B cell (primary cell): Measurements from ENCODE around the gene FZR1. TPM values are rescaled to one million over a fixed set of nuclear protein-coding genes. Genes with fewer than 3 reads are reported as not detected.

Experiments used
- ATAC-seq: fragments of 200-7000 bp; cut with Tn5 transposase; one replicate; pipeline ENCODE4 v1.10.0; 2021; ENCODE audit warnings: low read depth, mild to moderate bottlenecking, moderate number of reproducible peaks, moderate library complexity
- CTCF ChIA-PET: fragments of 350-600 bp; sonication (Branson Sonifier 250); formaldehyde crosslinking; loops from one replicate; lab custom pipeline; 2021; ENCODE audit warnings: antibody characterized with exemption, inconsistent platforms; lab: Charles Lee
- POLR2A ChIA-PET: fragments of 350-600 bp; sonication (Branson Sonifier 250); formaldehyde crosslinking; loops from one replicate; lab custom pipeline; 2021; ENCODE audit warnings: antibody characterized with exemption; lab: Charles Lee
- DNase-seq: peaks from one replicate; pipeline ENCODE4 v3.0.0; 2013
- H2AFZ ChIP-seq: 2 replicates; pipeline ENCODE4 v1.6.1; 2012; ENCODE audit warnings: mild to moderate bottlenecking, low read depth, low read length; ENCODE audit not compliant: insufficient read depth, poor library complexity, severe bottlenecking
- H3K27ac ChIP-seq, 2 donors: 1 replicate in 1 of 2; 2 replicates in 1 of 2; pipeline ENCODE4 v1.5.1; 2012 to 2013; ENCODE audit warnings: low read length in 2 of 2, mild to moderate bottlenecking in 2 of 2, moderate library complexity in 1 of 2
- H3K27me3 ChIP-seq, 4 experiments: fragments of 200-600 bp in 1 of 4; sonication (generic) in 1 of 4; replicated peaks in 1 of 4; 1 replicate in 2 of 4; 2 replicates in 2 of 4; pipeline versions ENCODE4 v1.6.1 to v1.7.0; 2013 to 2016; ENCODE audit warnings: low read length in 3 of 4, mild to moderate bottlenecking in 2 of 4, mixed read lengths in 1 of 4, moderate library complexity in 1 of 4; ENCODE audit not compliant: insufficient read depth in 4 of 4, control insufficient read depth in 3 of 4; ENCODE audit errors: control extremely low read depth in 1 of 4
- H3K36me3 ChIP-seq, 2 experiments: replicated peaks in 1 of 2; 1 replicate in 1 of 2; 2 replicates in 1 of 2; pipeline versions ENCODE4 v1.6.1 to v1.7.1; 2013; ENCODE audit warnings: low read length in 1 of 2; ENCODE audit not compliant: insufficient read depth in 2 of 2, control insufficient read depth in 1 of 2; ENCODE audit errors: control extremely low read depth in 1 of 2, extremely low read depth in 1 of 2
- H3K4me1 ChIP-seq, 2 donors: fragments of 200-600 bp in 1 of 2; sonication (generic) in 1 of 2; 1 replicate in 1 of 2; 2 replicates in 1 of 2; pipeline versions ENCODE4 v1.5.1 to v1.6.1; 2013 to 2017; ENCODE audit warnings: low read length in 2 of 2; ENCODE audit not compliant: control insufficient read depth in 2 of 2, insufficient read depth in 2 of 2
- H3K4me2 ChIP-seq: replicated peaks from 2 replicates; pipeline ENCODE3; 2012; ENCODE audit warnings: mild to moderate bottlenecking, low read depth, low read length; ENCODE audit not compliant: poor library complexity, severe bottlenecking
- H3K4me3 ChIP-seq, 5 experiments: fragments of 200-600 bp in 1 of 5; sonication (generic) in 1 of 5; 1 replicate in 3 of 5; 2 replicates in 2 of 5; pipeline versions ENCODE4 v1.5.1 to v1.7.0; 2011 to 2016; ENCODE audit warnings: low read length in 4 of 5, mild to moderate bottlenecking in 4 of 5, low read depth in 2 of 5, control low read depth in 1 of 5, moderate library complexity in 1 of 5; ENCODE audit not compliant: insufficient read depth in 1 of 5; ENCODE audit errors: control extremely low read depth in 1 of 5, extremely low read depth in 1 of 5
- H3K79me2 ChIP-seq: fragments of 200-600 bp; sonication (generic); one replicate; pipeline ENCODE4 v1.6.0; 2016; ENCODE audit warnings: low read length; ENCODE audit not compliant: control insufficient read depth, insufficient read depth
- H3K9ac ChIP-seq: fragments of 200-600 bp; sonication (generic); 2 replicates; pipeline ENCODE4 v1.6.1; 2017; ENCODE audit warnings: mild to moderate bottlenecking, low read length, moderate library complexity
- H3K9me3 ChIP-seq, 3 donors: one replicate each; pipeline versions ENCODE4 v1.6.1 to v1.7.1; 2013; ENCODE audit warnings: low read length in 2 of 3; ENCODE audit not compliant: control insufficient read depth in 2 of 3, insufficient read depth in 1 of 3; ENCODE audit errors: control extremely low read depth in 1 of 3
- H4K20me1 ChIP-seq: 2 replicates; pipeline ENCODE4 v1.6.0; 2012; ENCODE audit warnings: mild to moderate bottlenecking, low read length; ENCODE audit not compliant: insufficient read depth, control insufficient read depth, poor library complexity, severe bottlenecking
- H3K27ac Mint-ChIP-seq: one replicate; pipeline ENCODE4 v1.8.0; 2021; ENCODE audit warnings: mixed read lengths
- H3K27me3 Mint-ChIP-seq: one replicate; pipeline ENCODE4 v1.8.0; 2021; ENCODE audit warnings: mixed read lengths
- H3K4me1 Mint-ChIP-seq: one replicate; pipeline ENCODE4 v1.8.0; 2021; ENCODE audit warnings: mixed read lengths
- H3K4me3 Mint-ChIP-seq: one replicate; pipeline ENCODE4 v1.8.0; 2021; ENCODE audit warnings: mixed read lengths
- H3K9me3 Mint-ChIP-seq: one replicate; pipeline ENCODE4 v1.8.0; 2022; ENCODE audit warnings: mixed read lengths; ENCODE audit not compliant: insufficient read depth
- EZH2 ChIP-seq: IDR thresholded peaks from 2 replicates; pipeline ENCODE4 v1.6.1; 2012; ENCODE audit warnings: borderline replicate concordance, low read depth, mild to moderate bottlenecking, moderate library complexity, low read length; ENCODE audit not compliant: insufficient read depth, poor library complexity, severe bottlenecking
- WGBS: methylation state at CpG from one replicate; pipeline ENCODE4 v1.1.5; 2013; ENCODE audit warnings: missing lambda C conversion rate; ENCODE audit not compliant: insufficient coverage; 5-methylcytosine and 5-hydroxymethylcytosine counted together
- intact Hi-C: fragments of 100-400 bp; cut with micrococcal nuclease; formaldehyde crosslinking; loops from one replicate; pipeline ENCODE4 v1.10.0; 2022
- polyA plus RNA-seq: library from polyadenylated mRNA; depleted of rRNA; stranded (reverse); fragments of >200 nt; gene quantifications from 2 replicates; pipeline ENCODE4 v1.2.3, GENCODE V29; 2012
- total RNA-seq, 2 donors: library from RNA; stranded (reverse); fragments of 120-200 nt in 1 of 2; gene quantifications; 1 replicate in 1 of 2; 2 replicates in 1 of 2; pipeline versions ENCODE4 v1.2.3 to v1.2.4, GENCODE V29; 2013 to 2022
- TF ChIP-seq, protein P1 (sequence below): fragments of 200-600 bp; IDR thresholded peaks from one replicate; pipeline ENCODE4 v1.8.0; 2022; ENCODE audit warnings: antibody characterized with exemption, mild to moderate bottlenecking

The FZR1 gene
- total and polyA plus RNA-seq, 2 donors (not counting 1 experiment from before 2014, with no cell fraction given): 83.5 to 96.1 TPM

DNA sequence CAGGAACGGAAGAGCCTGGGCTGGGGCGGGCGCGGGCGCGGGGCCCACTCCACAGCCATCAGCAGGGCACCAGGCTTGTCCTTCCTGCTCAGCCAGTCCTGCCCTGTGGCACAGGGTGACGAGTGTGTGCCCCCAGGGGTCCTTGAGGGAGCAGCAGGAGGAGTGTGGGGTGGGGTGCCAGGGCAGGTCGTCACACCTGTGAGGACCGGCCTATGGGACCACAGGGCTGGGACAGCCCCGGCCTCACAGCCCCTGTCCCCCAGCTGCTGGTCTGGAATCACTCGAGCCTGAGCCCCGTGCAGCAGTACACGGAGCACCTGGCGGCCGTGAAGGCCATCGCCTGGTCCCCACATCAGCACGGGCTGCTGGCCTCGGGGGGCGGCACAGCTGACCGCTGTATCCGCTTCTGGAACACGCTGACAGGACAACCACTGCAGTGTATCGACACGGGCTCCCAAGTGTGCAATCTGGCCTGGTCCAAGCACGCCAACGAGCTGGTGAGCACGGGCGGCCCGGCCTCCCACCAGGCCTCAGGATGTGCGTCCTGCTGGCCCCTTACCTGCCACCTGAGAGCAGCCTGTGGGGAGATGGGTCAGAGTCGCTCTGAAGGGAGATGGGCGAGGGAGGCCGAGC, 26.2 kb downstream of the FZR1 start:
- H3K27me3 ChIP-seq: no peaks in the 10 kb centered on the region
- Mint-ChIP-seq H3K27ac (no peak overlapping the region), H3K4me3 (no peak overlapping the region), H3K4me1 (no peaks in the 10 kb centered on the region), H3K27me3 (no peaks in the 10 kb centered on the region), H3K9me3 (no peaks in the 10 kb centered on the region)
- no peak overlapping the region for H3K27ac ChIP-seq
- H2AFZ ChIP-seq: no peak overlapping the region
- no peaks in the 10 kb centered on the region for H3K9me3 ChIP-seq
- WGBS: 98% methylated on average over 33 of the region's 33 CpGs
- H3K36me3 ChIP-seq: peaks cover 0 to 54% of the 10 kb centered on the region in 2 experiments
- DNase-seq: no peak
- no peak overlapping the region for H3K9ac ChIP-seq
- POLR2A ChIA-PET: no interaction called here
- no peaks in the 10 kb centered on the region for H3K4me1 ChIP-seq
- H3K4me2 ChIP-seq: no peak overlapping the region
- CTCF ChIA-PET: no interaction called here
- peaks cover 30% of the 10 kb centered on the region for H4K20me1 ChIP-seq
- no peak for TF ChIP-seq EZH2
- TF ChIP-seq, protein P1, sequence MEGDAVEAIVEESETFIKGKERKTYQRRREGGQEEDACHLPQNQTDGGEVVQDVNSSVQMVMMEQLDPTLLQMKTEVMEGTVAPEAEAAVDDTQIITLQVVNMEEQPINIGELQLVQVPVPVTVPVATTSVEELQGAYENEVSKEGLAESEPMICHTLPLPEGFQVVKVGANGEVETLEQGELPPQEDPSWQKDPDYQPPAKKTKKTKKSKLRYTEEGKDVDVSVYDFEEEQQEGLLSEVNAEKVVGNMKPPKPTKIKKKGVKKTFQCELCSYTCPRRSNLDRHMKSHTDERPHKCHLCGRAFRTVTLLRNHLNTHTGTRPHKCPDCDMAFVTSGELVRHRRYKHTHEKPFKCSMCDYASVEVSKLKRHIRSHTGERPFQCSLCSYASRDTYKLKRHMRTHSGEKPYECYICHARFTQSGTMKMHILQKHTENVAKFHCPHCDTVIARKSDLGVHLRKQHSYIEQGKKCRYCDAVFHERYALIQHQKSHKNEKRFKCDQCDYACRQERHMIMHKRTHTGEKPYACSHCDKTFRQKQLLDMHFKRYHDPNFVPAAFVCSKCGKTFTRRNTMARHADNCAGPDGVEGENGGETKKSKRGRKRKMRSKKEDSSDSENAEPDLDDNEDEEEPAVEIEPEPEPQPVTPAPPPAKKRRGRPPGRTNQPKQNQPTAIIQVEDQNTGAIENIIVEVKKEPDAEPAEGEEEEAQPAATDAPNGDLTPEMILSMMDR: no peak
- H3K4me3 ChIP-seq: no peak overlapping the region
- intact Hi-C loops: no loop called here
- H3K79me2 ChIP-seq: peaks cover 12% of the 10 kb centered on the region
- ATAC-seq: no peak

DNA sequence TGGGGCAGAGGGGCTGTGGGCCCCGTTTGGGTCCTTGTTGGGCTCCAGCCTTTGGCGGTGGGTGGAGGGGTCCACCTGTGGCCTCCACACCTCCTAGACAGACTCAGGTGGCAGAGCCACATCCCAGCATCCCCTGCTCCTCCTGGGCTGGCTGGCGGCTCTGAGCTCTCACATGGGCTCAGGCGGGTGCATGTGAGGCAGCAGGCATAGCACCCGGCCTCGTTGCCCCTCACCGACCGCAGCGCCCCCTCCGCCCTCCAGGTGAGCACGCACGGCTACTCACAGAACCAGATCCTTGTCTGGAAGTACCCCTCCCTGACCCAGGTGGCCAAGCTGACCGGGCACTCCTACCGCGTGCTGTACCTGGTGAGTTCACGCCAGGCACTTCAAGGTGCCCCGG, 26.9 kb downstream of the FZR1 start:
- H4K20me1 ChIP-seq: peaks cover 28% of the 10 kb centered on the region
- peaks cover 12% of the 10 kb centered on the region for H3K79me2 ChIP-seq
- Mint-ChIP-seq H3K9me3 (no peaks in the 10 kb centered on the region), H3K4me3 (no peak overlapping the region), H3K27ac (no peak overlapping the region), H3K27me3 (no peaks in the 10 kb centered on the region), H3K4me1 (no peaks in the 10 kb centered on the region)
- CTCF ChIA-PET: no interaction called here
- H2AFZ ChIP-seq: no peak overlapping the region
- H3K9me3 ChIP-seq: no peaks in the 10 kb centered on the region
- H3K4me2 ChIP-seq: no peak overlapping the region
- H3K27me3 ChIP-seq: no peaks in the 10 kb centered on the region
- POLR2A ChIA-PET: no interaction called here
- intact Hi-C loops: no loop called here
- peaks cover 0 to 48% of the 10 kb centered on the region in 2 experiments for H3K36me3 ChIP-seq
- ATAC-seq: no peak
- H3K4me1 ChIP-seq: no peaks in the 10 kb centered on the region
- DNase-seq: no peak
- no peak overlapping the region for H3K9ac ChIP-seq
- WGBS: 94% methylated on average over 17 of the region's 17 CpGs
- no peak for TF ChIP-seq EZH2
- TF ChIP-seq, protein P1: no peak
- H3K27ac ChIP-seq: no peak overlapping the region
- H3K4me3 ChIP-seq: no peak overlapping the region
